Subcutaneous adipose tissue (tissue), 4 donors: ENCODE measurements around the gene GRM8. TPM values are rescaled to one million over a fixed set of nuclear protein-coding genes. Genes with fewer than 3 reads are reported as not detected.

Source experiments
- CTCF ChIP-seq: fragments of 450-650 bp; IDR thresholded peaks from one replicate; pipeline ENCODE4 v1.5.1; 2016; ENCODE audit warnings: low read depth, mild to moderate bottlenecking, control low read depth, antibody characterized with exemption, moderate library complexity
- total RNA-seq, 4 donors: library from RNA; depleted of rRNA; stranded (reverse); fragments of >200 nt; gene quantifications; one replicate each; pipeline ENCODE4 v1.1.0, GENCODE V29; 2016

GRM8 gene
- total RNA-seq, 4 donors from 2014 or later = not detected

GRCh38 chr7:127114742-127115265 is 137.9 kb downstream of the GRM8 start:
- TF ChIP-seq CTCF = no peak

DNA sequence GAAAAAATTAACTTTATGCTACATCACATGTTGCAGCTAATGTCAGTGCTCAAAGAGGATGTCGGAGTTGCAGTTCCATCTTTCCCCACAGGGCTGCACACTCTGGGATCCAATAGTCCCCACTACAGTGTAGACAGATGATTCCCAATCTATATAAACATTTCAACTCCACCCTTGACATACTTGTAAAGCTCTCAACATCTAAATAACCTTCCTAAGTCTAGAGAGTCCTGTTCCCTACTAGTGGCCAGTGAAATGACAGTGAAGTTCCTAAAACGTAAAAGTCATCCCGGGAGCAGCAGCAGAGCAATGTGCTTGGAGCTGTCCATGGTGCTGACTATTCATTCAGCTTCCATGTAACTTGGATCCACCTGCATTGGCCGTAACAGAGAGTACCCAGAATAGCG is 145.1 kb downstream of the GRM8 start:
- TF ChIP-seq CTCF = no peak

DNA sequence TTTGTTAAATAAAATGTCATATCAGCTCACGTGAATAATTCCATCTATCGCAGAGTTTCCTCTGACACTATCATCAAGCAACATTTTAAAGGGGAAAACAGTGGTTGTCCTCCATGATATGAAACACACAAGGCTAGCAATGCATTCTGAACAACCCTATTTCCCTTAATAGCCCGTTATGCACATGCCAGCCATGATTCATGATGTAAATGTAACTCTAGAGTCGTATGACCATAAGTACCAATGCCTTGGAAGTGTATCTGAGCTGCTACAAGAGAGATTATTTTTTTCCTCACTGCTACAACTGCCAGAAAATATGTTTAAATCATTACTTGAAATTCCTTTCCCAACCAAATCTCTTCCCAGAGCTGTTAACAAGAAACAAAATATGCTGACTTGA is 159.4 kb downstream of the GRM8 start:
- no peak for TF ChIP-seq CTCF

DNA sequence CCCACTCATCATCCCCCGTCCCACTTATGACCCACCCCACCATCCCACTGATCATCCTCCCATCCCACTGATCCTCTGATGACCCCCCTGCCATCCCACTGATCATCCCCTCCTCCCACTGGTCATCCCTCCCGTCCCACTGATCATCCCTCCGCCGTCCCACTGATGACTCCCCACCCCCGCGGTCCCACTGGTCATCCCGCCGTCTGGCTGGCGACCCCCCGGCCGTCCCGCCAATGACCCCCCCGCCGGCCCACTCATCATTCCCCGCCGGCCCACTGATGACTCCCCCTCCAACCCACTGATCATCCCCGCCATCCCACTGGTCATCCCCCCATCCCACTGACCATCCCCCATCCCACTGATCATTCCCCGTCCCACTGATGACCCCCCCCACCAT is 161.1 kb downstream of the GRM8 start:
- TF ChIP-seq CTCF = no peak

GRCh38 chr7:127089146-127089545 is 163.6 kb downstream of the GRM8 start:
- no peak for TF ChIP-seq CTCF

GRCh38 chr7:127081539-127081938 is 171.2 kb downstream of the GRM8 start:
- no peak for TF ChIP-seq CTCF

GRCh38 chr7:127080576-127080975 is 172.2 kb downstream of the GRM8 start:
- TF ChIP-seq CTCF = no peak
